ENCODE measurements around the gene MANSC4. TPM values are rescaled to one million over a fixed set of nuclear protein-coding genes. Genes with fewer than 3 reads are reported as not detected.

The MANSC4 gene
- total RNA-seq, 1 donor from 2014 or later, result not detected

DNA sequence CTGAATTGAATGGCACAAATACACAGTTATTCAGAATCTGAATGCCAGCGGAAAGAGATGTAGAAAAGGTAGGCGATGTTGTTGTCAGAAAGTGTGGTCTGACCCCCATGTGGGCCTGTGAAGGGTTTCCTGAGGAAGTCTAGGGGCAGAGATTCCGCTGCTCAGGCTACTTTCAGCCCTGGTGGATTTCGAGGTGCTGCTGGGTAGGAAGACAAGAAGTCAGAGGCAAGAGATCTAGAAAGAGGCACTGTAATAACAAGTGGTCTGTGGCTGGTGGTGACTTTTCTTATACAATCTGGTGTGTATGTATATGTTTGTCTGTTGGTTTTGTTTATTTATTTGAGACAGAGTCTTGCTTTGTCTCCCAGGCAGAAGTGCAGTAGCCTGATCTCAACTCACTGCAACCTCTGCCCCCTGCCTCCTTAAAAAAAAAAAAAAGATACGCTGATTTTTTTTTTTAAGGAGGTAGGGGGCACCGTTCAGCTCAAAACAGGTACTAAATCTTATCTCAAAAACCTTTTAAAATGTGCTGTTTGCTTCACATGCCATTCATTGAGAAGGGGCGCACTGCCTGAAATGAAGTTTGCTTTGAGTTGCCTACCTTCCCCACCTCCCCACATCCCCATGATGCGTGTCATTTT lies 27.1 kb upstream of the MANSC4 start:
- H3K36me3 ChIP-seq, result no peaks in the 10 kb centered on the region
- H3K4me3 ChIP-seq, result no peak overlapping the region
- DNase-seq (no peak), ATAC-seq (no peak)
- H3K4me1 ChIP-seq, result no peaks in the 10 kb centered on the region
- H3K9me3 ChIP-seq, result no peaks in the 10 kb centered on the region
- no peak overlapping the region for H3K27ac ChIP-seq
- TF ChIP-seq, protein P1, sequence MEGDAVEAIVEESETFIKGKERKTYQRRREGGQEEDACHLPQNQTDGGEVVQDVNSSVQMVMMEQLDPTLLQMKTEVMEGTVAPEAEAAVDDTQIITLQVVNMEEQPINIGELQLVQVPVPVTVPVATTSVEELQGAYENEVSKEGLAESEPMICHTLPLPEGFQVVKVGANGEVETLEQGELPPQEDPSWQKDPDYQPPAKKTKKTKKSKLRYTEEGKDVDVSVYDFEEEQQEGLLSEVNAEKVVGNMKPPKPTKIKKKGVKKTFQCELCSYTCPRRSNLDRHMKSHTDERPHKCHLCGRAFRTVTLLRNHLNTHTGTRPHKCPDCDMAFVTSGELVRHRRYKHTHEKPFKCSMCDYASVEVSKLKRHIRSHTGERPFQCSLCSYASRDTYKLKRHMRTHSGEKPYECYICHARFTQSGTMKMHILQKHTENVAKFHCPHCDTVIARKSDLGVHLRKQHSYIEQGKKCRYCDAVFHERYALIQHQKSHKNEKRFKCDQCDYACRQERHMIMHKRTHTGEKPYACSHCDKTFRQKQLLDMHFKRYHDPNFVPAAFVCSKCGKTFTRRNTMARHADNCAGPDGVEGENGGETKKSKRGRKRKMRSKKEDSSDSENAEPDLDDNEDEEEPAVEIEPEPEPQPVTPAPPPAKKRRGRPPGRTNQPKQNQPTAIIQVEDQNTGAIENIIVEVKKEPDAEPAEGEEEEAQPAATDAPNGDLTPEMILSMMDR (IDR thresholded peaks at IDR 0.05), result no peak
- no peaks in the 10 kb centered on the region for H3K27me3 ChIP-seq (ENCODE audit: low read depth)
- intact Hi-C loops (cut with DNase I), result no loop called here

- ATAC-seq (no peak), DNase-seq (no peak)
- Histone ChIP-seq H3K27ac (no peak overlapping the region), H3K4me1 (no peaks in the 10 kb centered on the region), H3K4me3 (no peak overlapping the region), H3K27me3 (ENCODE audit: low read depth) (no peaks in the 10 kb centered on the region), H3K36me3 (no peaks in the 10 kb centered on the region), H3K9me3 (no peaks in the 10 kb centered on the region)
- intact Hi-C loops (cut with DNase I), result no loop called here
- TF ChIP-seq, protein P1 (IDR thresholded peaks at IDR 0.05), result no peak
Observed at GRCh38 chr12:27806259-27806658, 26.2 kb upstream of the MANSC4 start.

DNA sequence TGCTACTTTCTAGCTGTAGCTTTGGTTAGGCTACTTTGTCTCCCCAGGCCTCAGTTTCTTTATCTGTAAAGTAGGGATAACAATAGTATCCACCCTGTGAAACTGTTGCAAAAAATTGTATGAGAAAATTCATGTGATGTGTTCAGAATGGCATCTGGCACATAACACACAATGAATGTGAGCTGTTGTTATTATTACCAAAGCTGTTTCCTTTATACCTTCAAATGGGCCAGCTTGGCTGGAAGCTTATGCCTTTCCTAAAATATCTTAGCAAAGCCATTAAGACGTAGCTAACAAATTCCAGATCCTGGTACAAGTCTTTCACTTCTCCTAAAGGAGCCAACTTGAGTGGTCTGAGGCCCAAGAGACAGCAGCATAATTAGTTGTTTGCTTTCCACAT lies 25.2 kb upstream of the MANSC4 start:
- intact Hi-C loops (cut with DNase I), result no loop called here
- H3K4me1 ChIP-seq, result no peaks in the 10 kb centered on the region
- no peak for DNase-seq
- H3K9me3 ChIP-seq, result no peaks in the 10 kb centered on the region
- no peak for ATAC-seq
- TF ChIP-seq, protein P1 (IDR thresholded peaks at IDR 0.05), result no peak
- no peak overlapping the region for H3K27ac ChIP-seq
- no peaks in the 10 kb centered on the region for H3K27me3 ChIP-seq (ENCODE audit: low read depth)
- no peaks in the 10 kb centered on the region for H3K36me3 ChIP-seq
- no peak overlapping the region for H3K4me3 ChIP-seq

DNA sequence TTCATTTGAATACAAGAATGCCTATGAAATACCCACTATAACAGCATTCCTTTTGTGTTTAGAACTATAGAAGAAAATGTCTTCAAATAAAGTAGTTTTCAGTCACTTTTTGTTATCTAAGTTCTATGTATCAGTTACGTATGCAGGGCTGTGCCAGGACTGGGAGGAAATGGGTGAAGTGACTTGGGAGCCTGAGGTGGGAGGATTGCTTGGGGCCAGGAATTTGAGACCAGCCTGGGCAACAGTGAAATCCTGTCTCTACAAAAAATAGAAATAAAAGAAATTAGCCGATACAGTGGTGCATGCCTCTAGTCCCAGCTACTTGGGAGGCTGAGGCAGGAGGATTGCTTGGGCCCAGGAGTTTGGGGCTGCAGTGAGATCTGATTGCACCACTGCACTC lies 22.9 kb upstream of the MANSC4 start:
- ATAC-seq (no peak), DNase-seq (no peak)
- Histone ChIP-seq H3K9me3 (no peaks in the 10 kb centered on the region), H3K4me1 (no peaks in the 10 kb centered on the region), H3K27me3 (ENCODE audit: low read depth) (no peaks in the 10 kb centered on the region), H3K36me3 (peaks cover 20% of the 10 kb centered on the region), H3K4me3 (no peak overlapping the region), H3K27ac (no peak overlapping the region)
- TF ChIP-seq, protein P1 (IDR thresholded peaks at IDR 0.05), result no peak
- intact Hi-C loops (cut with DNase I), result no loop called here

GRCh38 chr12:27802511-27802910 lies 22.5 kb upstream of the MANSC4 start:
- ATAC-seq (no peak), DNase-seq (no peak)
- Histone ChIP-seq H3K27me3 (ENCODE audit: low read depth) (no peaks in the 10 kb centered on the region), H3K27ac (no peak overlapping the region), H3K36me3 (peaks cover 24% of the 10 kb centered on the region), H3K9me3 (no peaks in the 10 kb centered on the region), H3K4me1 (no peaks in the 10 kb centered on the region), H3K4me3 (no peak overlapping the region)
- intact Hi-C loops (cut with DNase I), result no loop called here
- TF ChIP-seq, protein P1 (IDR thresholded peaks at IDR 0.05), result no peak
